ENCODE data around the gene MFSD12. TPM values are rescaled to one million over a fixed set of nuclear protein-coding genes. Genes with fewer than 3 reads are reported as not detected.

MFSD12 gene
- total RNA-seq, 1 donor from 2014 or later: 71.5 TPM

- peaks cover 14% of the 10 kb centered on the region for H3K4me1 Mint-ChIP-seq (ENCODE audit: low read depth)
- peak overlapping the region; percentile 59 for H3K4me3 Mint-ChIP-seq (ENCODE audit: low read depth)
- DNase-seq (ENCODE audit: low spot score, unreplicated experiment): no peak
- peaks cover 11% of the 10 kb centered on the region for H3K36me3 Mint-ChIP-seq (ENCODE audit: insufficient read depth)
- no peak for TF ChIP-seq CTCF (IDR thresholded peaks at IDR 0.05; ENCODE audit: unreplicated experiment)
- H3K27me3 Mint-ChIP-seq: peaks cover 42% of the 10 kb centered on the region
- H3K9me3 Mint-ChIP-seq (ENCODE audit: low read depth): no peaks in the 10 kb centered on the region
- no peak overlapping the region for H3K27ac Mint-ChIP-seq
Measured at GRCh38 chr19:3575949-3576673, 18.7 kb upstream of the MFSD12 start.

- DNase-seq (ENCODE audit: low spot score, unreplicated experiment): no peak
- Mint-ChIP-seq H3K4me3 (ENCODE audit: low read depth) (peak overlapping the region; percentile 59), H3K36me3 (ENCODE audit: insufficient read depth) (peaks cover 11% of the 10 kb centered on the region), H3K4me1 (ENCODE audit: low read depth) (peaks cover 14% of the 10 kb centered on the region), H3K9me3 (ENCODE audit: low read depth) (no peaks in the 10 kb centered on the region), H3K27me3 (peaks cover 35% of the 10 kb centered on the region), H3K27ac (peak overlapping the region; percentile 9)
- TF ChIP-seq CTCF (IDR thresholded peaks at IDR 0.05; ENCODE audit: unreplicated experiment): peak; percentile 48
Measured at GRCh38 chr19:3575260-3575741, 17.9 kb upstream of the MFSD12 start.

- H3K9me3 Mint-ChIP-seq (ENCODE audit: low read depth): no peaks in the 10 kb centered on the region
- peaks cover 22% of the 10 kb centered on the region for H3K27me3 Mint-ChIP-seq
- no peak overlapping the region for H3K27ac Mint-ChIP-seq
- H3K4me3 Mint-ChIP-seq (ENCODE audit: low read depth): peak overlapping the region; percentile 69
- H3K4me1 Mint-ChIP-seq (ENCODE audit: low read depth): peaks cover 14% of the 10 kb centered on the region
- H3K36me3 Mint-ChIP-seq (ENCODE audit: insufficient read depth): peaks cover 11% of the 10 kb centered on the region
- TF ChIP-seq CTCF (IDR thresholded peaks at IDR 0.05; ENCODE audit: unreplicated experiment): no peak
- DNase-seq (ENCODE audit: low spot score, unreplicated experiment): peak; percentile 54
Measured at GRCh38 chr19:3573858-3574637, 16.7 kb upstream of the MFSD12 start.

GRCh38 chr19:3573162-3573857, 15.9 kb upstream of the MFSD12 start:
- H3K9me3 Mint-ChIP-seq (ENCODE audit: low read depth): no peaks in the 10 kb centered on the region
- peaks cover 14% of the 10 kb centered on the region for H3K4me1 Mint-ChIP-seq (ENCODE audit: low read depth)
- H3K27me3 Mint-ChIP-seq: peaks cover 17% of the 10 kb centered on the region
- H3K36me3 Mint-ChIP-seq (ENCODE audit: insufficient read depth): peaks cover 11% of the 10 kb centered on the region
- no peak for DNase-seq (ENCODE audit: low spot score, unreplicated experiment)
- peak overlapping the region; percentile 69 for H3K4me3 Mint-ChIP-seq (ENCODE audit: low read depth)
- no peak overlapping the region for H3K27ac Mint-ChIP-seq
- no peak for TF ChIP-seq CTCF (IDR thresholded peaks at IDR 0.05; ENCODE audit: unreplicated experiment)

GRCh38 chr19:3572855-3573161, 15.4 kb upstream of the MFSD12 start, which contains the start of gene HMG20B:
Gene HMG20B, plus strand, starts transcription at chr19:3572944. Its CDS starts 366 bp downstream, at chr19:3573310.
- Mint-ChIP-seq H3K27ac (no peak within 1 kb of the TSS), H3K4me3 (ENCODE audit: low read depth) (peak within 1 kb of the TSS; percentile 70), H3K36me3 (ENCODE audit: insufficient read depth) (peaks cover 11% of the 10 kb centered on the region), H3K27me3 (peaks cover 17% of the 10 kb centered on the region), H3K4me1 (ENCODE audit: low read depth) (peaks cover 14% of the 10 kb centered on the region), H3K9me3 (ENCODE audit: low read depth) (no peaks in the 10 kb centered on the region)
- no peak for DNase-seq (ENCODE audit: low spot score, unreplicated experiment)
- no peak for TF ChIP-seq CTCF (IDR thresholded peaks at IDR 0.05; ENCODE audit: unreplicated experiment)

All from progenitor cell of endocrine pancreas (in vitro differentiated cells).